Measurements from ENCODE around the gene TGFB1I1.

Gene TGFB1I1

DNA sequence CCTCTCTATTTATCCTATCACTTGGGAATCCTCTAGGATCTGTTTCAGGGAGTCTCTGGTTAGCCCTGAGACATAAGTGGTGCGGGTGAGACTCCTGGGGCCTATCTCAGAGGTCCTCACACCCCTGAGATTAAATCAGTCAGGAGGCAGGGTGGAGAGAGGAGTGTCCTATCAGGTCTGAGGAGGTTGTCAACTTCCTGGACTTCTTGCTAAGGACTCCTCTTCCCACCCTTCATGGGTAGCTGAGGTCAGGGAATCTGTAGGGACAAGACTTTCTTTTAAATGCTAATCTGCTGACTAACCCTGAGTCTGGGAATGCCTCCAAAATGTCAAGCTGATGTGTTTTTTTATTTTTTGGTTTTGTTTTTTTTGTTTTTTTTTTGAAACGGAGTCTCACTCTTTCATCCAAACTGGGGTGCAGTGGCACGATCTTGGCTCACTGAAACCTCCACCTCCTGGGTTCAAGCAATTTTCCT, 19.3 kb upstream of the TGFB1I1 start:
- Histone ChIP-seq H3K36me3 (ENCODE audit: control insufficient read depth in 2 of 2, insufficient read depth in 2 of 2, low read length in 2 of 2) (peaks cover 0 to 3% of the 10 kb centered on the region in 2 donors), H3K9me3 (ENCODE audit: control insufficient read depth in 2 of 2, low read length in 2 of 2) (no peaks in the 10 kb centered on the region), H3K4me1 (ENCODE audit: control insufficient read depth, insufficient read depth, low read length) (peaks cover 45% of the 10 kb centered on the region), H3K9ac (ENCODE audit: low read length in 2 of 2) (no peak overlapping the region), H3K27me3 (ENCODE audit: control insufficient read depth in 1 of 2, insufficient read depth in 2 of 2, low read length in 2 of 2) (no peaks in the 10 kb centered on the region), H3K4me3 (ENCODE audit: low read length in 2 of 2) (no peak overlapping the region), H3K27ac (ENCODE audit: low read length) (no peak overlapping the region)

DNA sequence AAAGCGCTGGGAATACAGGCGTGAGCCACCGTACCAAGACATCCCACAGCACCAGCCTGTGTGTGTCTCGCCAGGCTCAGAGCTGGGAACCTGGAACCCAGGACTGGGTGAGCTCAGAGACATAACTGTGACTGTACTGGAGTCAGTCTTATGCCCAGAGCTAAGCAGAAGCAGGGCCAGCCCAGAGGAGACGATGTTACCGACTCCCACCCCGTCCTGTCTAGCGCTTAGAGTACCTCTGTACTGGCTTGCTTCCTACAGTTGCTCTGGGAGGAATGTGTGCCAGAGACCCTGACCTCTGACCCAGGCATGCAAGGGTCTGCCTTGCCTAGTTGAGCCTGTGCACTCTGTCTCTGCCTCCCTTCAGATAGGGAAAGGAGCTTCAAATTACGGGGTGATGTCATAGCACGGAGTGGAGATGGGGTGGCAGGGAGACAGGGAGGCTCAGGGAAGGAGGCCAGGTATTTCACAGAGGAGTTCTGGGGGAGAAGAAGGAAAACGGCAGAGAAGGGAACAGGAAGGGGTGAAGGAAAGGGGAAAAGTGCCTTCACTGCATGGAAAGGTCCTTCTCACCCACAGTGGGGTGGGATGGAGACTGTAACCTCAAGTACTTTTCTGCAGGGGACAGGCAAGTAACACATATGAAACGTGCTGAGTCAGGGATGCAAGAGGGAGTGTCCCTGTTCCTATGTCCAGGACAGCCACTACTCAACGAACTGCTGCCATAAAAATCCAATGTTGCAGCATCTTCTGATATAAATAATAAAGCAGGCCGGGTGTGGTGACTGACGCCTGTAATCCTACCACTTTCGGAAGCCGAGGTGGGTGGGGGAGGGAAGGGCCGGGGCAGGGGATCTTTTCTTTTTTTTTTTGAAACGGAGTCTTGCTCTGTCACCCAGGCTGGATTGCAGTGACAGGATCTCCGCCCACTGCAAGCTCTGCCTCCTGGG, 18.4 kb upstream of the TGFB1I1 start:
- Histone ChIP-seq H3K4me1 (ENCODE audit: control insufficient read depth, insufficient read depth, low read length) (peaks cover 52% of the 10 kb centered on the region), H3K9ac (ENCODE audit: low read length in 2 of 2) (peak overlapping the region in 1 of 2 donors; percentile 29), H3K9me3 (ENCODE audit: control insufficient read depth in 2 of 2, low read length in 2 of 2) (no peaks in the 10 kb centered on the region), H3K36me3 (ENCODE audit: control insufficient read depth in 2 of 2, insufficient read depth in 2 of 2, low read length in 2 of 2) (peaks cover 0 to 3% of the 10 kb centered on the region in 2 donors), H3K4me3 (ENCODE audit: low read length in 2 of 2) (no peak overlapping the region), H3K27me3 (ENCODE audit: control insufficient read depth in 1 of 2, insufficient read depth in 2 of 2, low read length in 2 of 2) (no peaks in the 10 kb centered on the region), H3K27ac (ENCODE audit: low read length) (no peak overlapping the region)

DNA sequence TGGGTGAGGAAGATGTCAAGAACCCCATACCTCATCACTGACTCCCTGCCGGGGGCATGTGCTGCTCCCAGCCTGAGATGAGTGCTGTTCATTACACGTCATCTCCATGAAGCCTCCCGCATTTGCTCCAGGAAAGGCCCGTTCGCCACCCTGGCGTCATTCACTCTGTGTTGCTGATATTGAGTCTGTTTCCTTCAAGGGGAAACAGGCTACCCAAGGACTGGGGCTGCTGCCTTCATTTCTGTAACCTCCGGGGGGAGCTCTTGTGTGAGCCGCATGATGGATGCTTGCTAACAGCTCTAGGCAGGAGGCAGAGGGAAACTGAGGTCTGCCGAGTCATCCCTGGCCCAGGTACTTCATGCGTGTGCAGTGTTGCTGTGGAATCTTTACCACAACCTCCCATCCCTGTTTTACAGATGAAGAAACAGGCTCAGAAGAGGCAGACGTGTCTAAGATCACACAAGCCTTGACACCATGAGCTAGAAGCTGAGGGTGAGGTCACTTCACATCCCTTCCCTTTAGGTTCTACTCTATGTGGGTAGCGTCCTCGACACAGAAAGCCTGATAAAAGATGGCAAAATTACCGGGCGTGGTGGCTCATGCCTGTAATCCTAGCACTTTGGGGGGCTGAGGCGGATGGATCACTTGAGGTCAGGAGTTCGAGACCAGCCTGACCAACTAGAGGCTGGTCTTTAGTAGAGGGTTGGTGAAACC, 16.2 kb upstream of the TGFB1I1 start:
- no peaks in the 10 kb centered on the region for H3K9me3 ChIP-seq (ENCODE audit: control insufficient read depth in 2 of 2, low read length in 2 of 2)
- peaks cover 60% of the 10 kb centered on the region for H3K4me1 ChIP-seq (ENCODE audit: control insufficient read depth, insufficient read depth, low read length)
- peak overlapping the region in 1 of 2 donors; percentile 35 for H3K4me3 ChIP-seq (ENCODE audit: low read length in 2 of 2)
- peaks cover 0 to 3% of the 10 kb centered on the region in 2 donors for H3K36me3 ChIP-seq (ENCODE audit: control insufficient read depth in 2 of 2, insufficient read depth in 2 of 2, low read length in 2 of 2)
- H3K27ac ChIP-seq (ENCODE audit: low read length) = no peak overlapping the region
- peak overlapping the region in 1 of 2 donors; percentile 5 for H3K9ac ChIP-seq (ENCODE audit: low read length in 2 of 2)
- H3K27me3 ChIP-seq (ENCODE audit: control insufficient read depth in 1 of 2, insufficient read depth in 2 of 2, low read length in 2 of 2) = no peaks in the 10 kb centered on the region

DNA sequence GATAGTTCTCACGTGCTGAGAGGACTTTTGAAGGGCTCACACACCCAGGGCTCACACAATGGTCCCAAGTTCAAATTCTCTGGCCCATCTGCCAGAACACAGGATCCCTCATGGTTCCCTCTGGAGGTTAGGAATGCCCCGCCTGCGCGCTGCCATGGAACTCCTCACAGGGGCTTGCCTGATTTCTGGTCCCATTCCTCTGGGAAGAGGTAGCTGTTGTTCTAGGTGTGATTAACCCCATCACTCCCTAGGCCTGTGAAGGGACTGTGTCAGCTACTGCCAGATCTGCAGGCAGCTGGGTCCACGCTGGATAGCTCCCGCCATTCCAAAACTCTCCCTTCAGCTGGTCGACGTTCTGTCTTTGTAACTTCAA, 15.0 kb upstream of the TGFB1I1 start:
- Histone ChIP-seq H3K36me3 (ENCODE audit: control insufficient read depth in 2 of 2, insufficient read depth in 2 of 2, low read length in 2 of 2) (peaks cover 0 to 4% of the 10 kb centered on the region in 2 donors), H3K27ac (ENCODE audit: low read length) (peak overlapping the region; percentile 96), H3K4me1 (ENCODE audit: control insufficient read depth, insufficient read depth, low read length) (peaks cover 55% of the 10 kb centered on the region), H3K9ac (ENCODE audit: low read length in 2 of 2) (peak overlapping the region in 1 of 2 donors; percentile 29), H3K4me3 (ENCODE audit: low read length in 2 of 2) (peak overlapping the region in 1 of 2 donors; percentile 35), H3K27me3 (ENCODE audit: control insufficient read depth in 1 of 2, insufficient read depth in 2 of 2, low read length in 2 of 2) (no peaks in the 10 kb centered on the region), H3K9me3 (ENCODE audit: control insufficient read depth in 2 of 2, low read length in 2 of 2) (no peaks in the 10 kb centered on the region)

DNA sequence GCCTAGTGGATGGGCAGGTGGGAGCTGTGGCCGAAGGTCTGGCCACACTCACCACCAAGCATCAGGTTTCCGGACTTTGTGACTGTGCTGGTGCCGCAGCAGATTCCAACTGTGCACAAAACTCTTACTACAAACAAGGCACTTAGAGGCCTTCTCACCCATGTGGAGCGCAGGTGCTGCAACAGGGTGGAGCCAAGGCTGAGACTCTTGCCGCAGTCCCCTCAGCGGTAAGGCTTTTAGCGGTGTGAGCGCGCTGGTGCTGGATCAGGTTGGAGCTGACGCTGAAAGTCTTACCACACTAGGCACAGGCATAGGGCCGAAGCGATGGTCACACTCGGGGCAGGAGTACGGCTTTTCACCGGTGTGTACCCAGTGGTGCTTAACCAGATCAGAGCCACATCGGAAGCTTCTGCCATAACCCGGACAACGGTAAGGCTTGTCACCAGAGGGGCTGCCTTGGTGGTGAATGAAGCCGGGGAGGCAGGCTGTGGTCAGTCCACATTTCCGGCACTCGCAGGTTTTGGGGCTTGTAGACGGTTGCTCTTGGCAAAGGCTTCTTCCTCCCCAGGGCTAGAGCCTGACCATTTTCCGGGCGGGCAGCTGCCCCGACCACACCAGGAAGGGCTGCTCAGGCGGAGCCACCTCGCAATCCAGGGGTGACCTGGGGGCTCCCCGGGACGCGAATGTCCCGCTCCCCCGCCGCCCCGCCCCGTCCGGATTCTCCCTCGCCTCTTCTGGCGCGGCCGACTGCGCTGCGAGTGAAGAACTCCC, 13.7 kb upstream of the TGFB1I1 start:
- H3K4me1 ChIP-seq (ENCODE audit: control insufficient read depth, insufficient read depth, low read length) = peaks cover 45% of the 10 kb centered on the region
- H3K9me3 ChIP-seq (ENCODE audit: control insufficient read depth in 2 of 2, low read length in 2 of 2) = no peaks in the 10 kb centered on the region
- H3K36me3 ChIP-seq (ENCODE audit: control insufficient read depth in 2 of 2, insufficient read depth in 2 of 2, low read length in 2 of 2) = peaks cover 6 to 10% of the 10 kb centered on the region in 2 donors
- peak overlapping the region; percentile 85 to 95 for H3K4me3 ChIP-seq (ENCODE audit: low read length in 2 of 2)
- peak overlapping the region; percentile 96 for H3K27ac ChIP-seq (ENCODE audit: low read length)
- no peaks in the 10 kb centered on the region for H3K27me3 ChIP-seq (ENCODE audit: control insufficient read depth in 1 of 2, insufficient read depth in 2 of 2, low read length in 2 of 2)
- peak overlapping the region; percentile 84 to 98 for H3K9ac ChIP-seq (ENCODE audit: low read length in 2 of 2)

DNA sequence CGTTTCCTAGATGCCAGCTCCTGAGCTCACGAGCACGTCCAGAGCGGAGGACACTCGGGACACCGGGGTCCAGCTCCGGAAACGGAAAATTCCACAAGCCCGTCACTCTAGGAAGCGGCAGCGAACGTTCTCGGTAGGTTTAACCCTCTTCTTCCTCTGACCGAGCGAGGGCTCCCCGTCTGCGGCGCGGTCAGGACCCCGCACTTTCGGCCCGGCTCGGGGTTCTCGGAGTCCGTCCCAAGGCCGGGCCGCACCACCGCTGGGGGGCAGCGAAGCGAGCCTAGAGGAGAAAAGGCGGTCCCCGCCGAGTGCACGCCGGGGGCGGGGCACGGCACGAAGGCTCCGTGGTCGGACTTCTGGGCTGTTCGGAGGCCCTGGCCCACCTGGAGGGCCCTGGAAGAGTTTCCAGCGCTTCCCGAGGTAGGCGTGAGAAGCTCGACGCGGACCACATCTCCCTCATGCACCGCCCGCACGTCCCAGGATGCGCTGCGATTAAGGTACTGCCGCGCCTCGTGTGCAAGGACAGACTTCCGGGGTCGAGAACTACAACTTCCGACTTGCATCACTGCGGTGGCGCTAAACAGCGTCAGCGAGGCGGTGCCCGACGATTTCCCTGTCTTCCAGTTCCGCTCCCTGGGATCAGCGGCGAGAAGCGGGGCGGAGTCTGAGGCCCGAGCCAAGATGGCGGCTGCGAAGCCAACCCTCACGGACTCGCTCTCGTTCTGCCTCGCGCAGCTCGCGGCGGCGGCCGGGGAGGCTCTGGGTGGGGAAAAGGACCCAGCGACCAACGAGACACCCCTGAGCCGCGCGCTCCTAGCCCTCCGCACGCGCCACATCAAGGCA, 12.9 kb upstream of the TGFB1I1 start, which contains the start of gene ARMC5:
ARMC5 (plus strand) TSS at position 658 of the 843 bp plus-strand sequence; CDS start at position 682, 24 bp downstream.
- peaks cover 42% of the 10 kb centered on the region for H3K4me1 ChIP-seq (ENCODE audit: control insufficient read depth, insufficient read depth, low read length)
- no peaks in the 10 kb centered on the region for H3K9me3 ChIP-seq (ENCODE audit: control insufficient read depth in 2 of 2, low read length in 2 of 2)
- peak within 1 kb of the TSS; percentile 84 to 98 for H3K9ac ChIP-seq (ENCODE audit: low read length in 2 of 2)
- H3K27ac ChIP-seq (ENCODE audit: low read length) = peak within 1 kb of the TSS; percentile 96
- H3K27me3 ChIP-seq (ENCODE audit: control insufficient read depth in 1 of 2, insufficient read depth in 2 of 2, low read length in 2 of 2) = no peaks in the 10 kb centered on the region
- peak within 1 kb of the TSS; percentile 85 to 95 for H3K4me3 ChIP-seq (ENCODE audit: low read length in 2 of 2)
- peaks cover 8 to 13% of the 10 kb centered on the region in 2 donors for H3K36me3 ChIP-seq (ENCODE audit: control insufficient read depth in 2 of 2, insufficient read depth in 2 of 2, low read length in 2 of 2)

DNA sequence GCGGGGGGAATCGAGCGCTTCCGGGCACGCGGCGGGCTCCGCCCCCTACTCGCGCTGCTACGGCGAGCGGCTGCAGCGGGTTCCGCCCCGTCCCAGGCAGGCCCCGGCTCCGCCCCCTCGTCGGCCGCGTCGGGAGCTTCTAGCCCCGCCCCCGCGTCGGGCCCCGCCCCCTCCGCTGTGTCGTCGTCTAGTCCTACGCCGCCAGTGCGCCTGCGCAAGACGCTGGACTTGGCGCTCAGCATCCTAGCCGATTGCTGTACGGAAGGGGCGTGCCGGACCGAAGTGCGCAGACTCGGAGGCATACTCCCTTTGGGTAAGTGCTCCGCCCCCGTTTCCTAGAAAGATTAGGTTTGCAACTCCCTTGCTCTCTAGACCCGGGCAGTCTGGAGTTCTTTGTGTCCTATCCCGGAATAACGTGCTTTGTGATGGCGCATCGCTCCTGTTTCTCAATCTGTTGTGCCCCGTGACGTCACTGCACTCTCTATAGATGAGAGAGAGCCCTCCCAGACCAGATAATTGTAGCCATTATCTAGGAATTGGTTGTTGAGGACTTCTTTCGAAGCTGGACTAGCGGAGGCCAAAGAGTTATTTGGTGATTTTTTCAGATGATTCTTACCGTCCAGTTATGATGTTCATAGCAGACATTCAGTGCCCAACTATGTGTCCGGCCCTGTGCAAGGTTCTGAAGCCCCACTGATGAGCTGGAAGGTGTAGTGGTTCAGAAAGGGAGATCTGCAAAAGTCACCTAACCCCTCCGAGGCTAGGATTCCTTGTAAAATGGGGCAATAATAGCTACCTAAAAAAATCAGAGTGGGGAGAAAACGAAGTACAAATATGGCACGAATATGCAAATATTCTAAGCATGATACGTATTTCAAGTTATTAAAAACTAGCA, 12.0 kb upstream of the TGFB1I1 start:
- no peaks in the 10 kb centered on the region for H3K27me3 ChIP-seq (ENCODE audit: control insufficient read depth in 1 of 2, insufficient read depth in 2 of 2, low read length in 2 of 2)
- H3K36me3 ChIP-seq (ENCODE audit: control insufficient read depth in 2 of 2, insufficient read depth in 2 of 2, low read length in 2 of 2) = peaks cover 8 to 15% of the 10 kb centered on the region in 2 donors
- peak overlapping the region; percentile 96 for H3K27ac ChIP-seq (ENCODE audit: low read length)
- peak overlapping the region; percentile 84 to 98 for H3K9ac ChIP-seq (ENCODE audit: low read length in 2 of 2)
- no peaks in the 10 kb centered on the region for H3K9me3 ChIP-seq (ENCODE audit: control insufficient read depth in 2 of 2, low read length in 2 of 2)
- peak overlapping the region; percentile 85 to 95 for H3K4me3 ChIP-seq (ENCODE audit: low read length in 2 of 2)
- H3K4me1 ChIP-seq (ENCODE audit: control insufficient read depth, insufficient read depth, low read length) = peaks cover 40% of the 10 kb centered on the region

DNA sequence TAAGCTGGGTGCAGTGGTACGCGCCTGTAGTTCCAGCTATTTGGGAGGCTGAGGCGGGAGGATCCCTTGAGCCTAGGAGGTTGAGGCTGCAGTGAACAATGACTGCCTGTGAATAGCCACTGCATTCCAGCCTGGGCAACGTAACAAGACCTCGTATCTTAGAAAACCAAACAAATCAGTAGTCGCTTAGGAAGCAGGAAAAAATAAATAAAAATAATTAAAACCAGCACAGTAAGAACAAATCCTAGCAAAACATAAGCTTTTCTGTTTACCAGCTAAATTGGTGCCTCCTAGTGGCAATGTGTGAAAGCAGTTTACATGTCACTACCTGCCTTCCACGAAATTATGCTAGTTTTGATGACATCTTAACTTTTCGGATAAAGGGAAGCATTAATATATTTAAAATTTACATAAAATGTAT, 11.4 kb upstream of the TGFB1I1 start:
- H3K9ac ChIP-seq (ENCODE audit: low read length in 2 of 2) = peak overlapping the region in 1 of 2 donors; percentile 56
- H3K4me3 ChIP-seq (ENCODE audit: low read length in 2 of 2) = peak overlapping the region; percentile 78 to 95
- H3K9me3 ChIP-seq (ENCODE audit: control insufficient read depth in 2 of 2, low read length in 2 of 2) = no peaks in the 10 kb centered on the region
- no peaks in the 10 kb centered on the region for H3K27me3 ChIP-seq (ENCODE audit: control insufficient read depth in 1 of 2, insufficient read depth in 2 of 2, low read length in 2 of 2)
- peak overlapping the region; percentile 86 for H3K27ac ChIP-seq (ENCODE audit: low read length)
- H3K36me3 ChIP-seq (ENCODE audit: control insufficient read depth in 2 of 2, insufficient read depth in 2 of 2, low read length in 2 of 2) = peaks cover 9 to 12% of the 10 kb centered on the region in 2 donors
- H3K4me1 ChIP-seq (ENCODE audit: control insufficient read depth, insufficient read depth, low read length) = peaks cover 34% of the 10 kb centered on the region

Measured in stomach smooth muscle (tissue), 2 donors.